A549 treated with AZD9567 at 1 μM for 4 hours (cell line): ENCODE measurements around the gene ZNF80. TPM values are rescaled to one million over a fixed set of nuclear protein-coding genes. Genes with fewer than 3 reads are reported as not detected.

Source experiments
- total RNA-seq: library from RNA; stranded (reverse); fragments of 200-300 nt; extraction: Qiagen RNA extraction; gene quantifications from 5 replicates; pipeline ENCODE4 v1.2.3, GENCODE V29; 2022; ENCODE audit not compliant: insufficient read depth

The ZNF80 gene
- not detected in 5 replicates for total RNA-seq

GRCh38 chr3:114237478-114237877, at the start of gene ZNF80:
ZNF80 (minus strand) TSS chr3:114237578; CDS start chr3:114237074, 504 bp downstream.

Other genes starting within 250 kb of the ZNF80 start
- 1.3 to 1.6 TPM (median 1.6 TPM) in 5 replicates for gene CCDC191, start 181.1 kb downstream of the ZNF80 start, total RNA-seq
- 21.9 to 29.7 TPM (median 23.1 TPM) in 5 replicates for gene QTRT2, start 180.8 kb downstream of the ZNF80 start, total RNA-seq
- not detected in 5 replicates for gene DRD3, start 58.5 kb downstream of the ZNF80 start, total RNA-seq
- gene TIGIT, start 56.5 kb upstream of the ZNF80 start, total RNA-seq = not detected in 5 replicates